ENCODE measurements around the gene PLK3. TPM values are rescaled to one million over a fixed set of nuclear protein-coding genes. Genes with fewer than 3 reads are reported as not detected.
"Not testable (repeated sequence)": the region's sequence is repeated elsewhere in the genome, so short reads cannot be mapped to it uniquely, and the experiment has no call there.

The PLK3 gene
- total RNA-seq, 2 donors from 2014 or later: 20.8 to 29.7 TPM

DNA sequence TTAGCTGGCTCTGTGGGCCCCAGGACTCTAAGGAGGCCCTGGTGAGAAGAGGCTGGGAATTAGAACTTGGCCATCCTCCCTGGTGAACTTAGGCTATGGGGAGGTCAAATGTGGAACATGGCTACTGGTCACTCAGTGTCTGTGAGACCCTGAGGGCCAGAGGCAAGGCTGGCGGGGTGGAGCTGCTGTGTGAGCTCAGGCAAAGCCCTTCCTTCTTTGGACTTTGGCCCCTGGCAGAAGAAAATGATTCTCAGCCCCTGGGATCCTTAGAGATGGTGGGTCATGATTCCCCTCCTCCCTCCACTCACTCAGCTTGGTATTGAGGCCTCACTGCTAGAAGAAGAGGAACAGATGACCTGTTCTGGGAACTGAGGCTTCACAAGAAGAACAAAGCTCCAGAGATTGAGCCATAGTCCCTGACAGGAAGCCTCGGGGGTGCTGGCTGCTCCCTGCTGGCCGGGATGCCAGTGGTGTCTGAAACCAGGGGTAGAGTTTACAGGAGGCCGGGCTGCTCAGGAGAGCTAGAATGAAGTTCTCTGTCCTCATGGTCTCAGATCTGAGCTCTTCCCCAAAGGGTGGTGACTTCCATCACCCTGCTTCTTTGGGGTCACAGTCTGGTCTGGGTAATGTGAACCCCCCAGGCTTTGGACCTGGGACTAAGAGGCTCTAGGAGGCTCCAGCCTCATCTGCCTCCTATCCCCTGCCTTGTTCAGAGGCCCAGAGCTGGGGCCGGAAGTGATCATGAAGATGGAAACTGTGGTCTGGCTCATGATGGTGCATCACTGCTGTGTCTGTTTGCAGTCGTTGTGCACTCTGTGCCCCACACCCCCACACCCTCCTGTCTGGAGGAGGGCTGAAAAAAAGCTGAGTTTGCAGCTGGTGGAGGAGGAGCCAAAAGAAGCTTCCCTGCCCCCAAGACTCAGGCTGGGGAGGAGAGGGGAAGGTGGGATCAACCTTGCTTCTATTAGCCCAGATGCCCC lies 9.1 kb downstream of the PLK3 start:
- DNase-seq (peak; percentile 47 to 77 (median 59)), ATAC-seq (no peak)
- TF ChIP-seq CTCF (IDR thresholded peaks at IDR 0.05): peak in 1 of 7 experiments; percentile 2
- peak in 2 of 3 donors; percentile 23 to 37 for TF ChIP-seq POLR2A (IDR thresholded peaks at IDR 0.05)
- Histone ChIP-seq H3K9me3 (no peaks in the 10 kb centered on the region), H3K36me3 (replicated peaks in 1 of 2; ENCODE audit: insufficient read depth in 1 of 2, low read depth in 2 of 2) (no peaks in the 10 kb centered on the region), H3K4me1 (peaks cover 72% of the 10 kb centered on the region), H3K4me3 (no peak overlapping the region), H3K27me3 (no peaks in the 10 kb centered on the region), H3K27ac (peak overlapping the region; percentile 91 to 99 (median 98))
- intact Hi-C loops (cut with DNase I): no loop called here
- 40 to 61% methylated on average over 3 to 6 of the region's 6 CpGs for WGBS, 2 donors

GRCh38 chr1:44810101-44810761 lies 10.1 kb downstream of the PLK3 start:
- peaks cover 82% of the 10 kb centered on the region for H3K4me1 ChIP-seq

DNA sequence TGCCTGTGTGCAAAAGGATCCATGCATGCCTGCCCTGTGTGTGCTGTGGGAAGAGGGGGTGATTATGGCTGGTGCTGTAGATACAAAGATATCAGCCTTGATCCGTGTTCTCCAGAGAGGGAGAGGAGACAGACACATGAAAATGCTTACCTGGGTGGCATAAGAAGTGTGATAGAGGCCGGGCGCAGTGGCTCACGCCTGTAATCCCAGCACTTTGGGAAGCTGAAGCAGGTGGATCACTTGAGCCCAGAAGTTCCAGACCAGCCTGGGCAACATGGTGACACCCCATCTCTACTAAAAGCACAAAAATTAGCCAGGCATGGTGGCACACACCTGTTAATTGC lies 10.6 kb downstream of the PLK3 start:
- H3K4me3 ChIP-seq; H3K9me3 ChIP-seq; H3K27me3 ChIP-seq; intact Hi-C loops (cut with DNase I); ATAC-seq; H3K36me3 ChIP-seq (replicated peaks in 1 of 2; ENCODE audit: insufficient read depth in 1 of 2, low read depth in 2 of 2): not testable (repeated sequence)
- 83 to 88% methylated on average over 4 of the region's 4 CpGs for WGBS, 2 donors
- peak in 2 of 4 donors; percentile 3 to 8 for DNase-seq
- Histone ChIP-seq H3K27ac (peak overlapping the region; percentile 91 to 99 (median 98)), H3K4me1 (peaks cover 79% of the 10 kb centered on the region)

More at GRCh38 chr1:44810101-44810761, 10.1 kb downstream of the PLK3 start:
- peak overlapping the region; percentile 91 to 99 (median 98) for H3K27ac ChIP-seq
- DNase-seq: peak; percentile 74 to 93 (median 78)
- intact Hi-C loops (cut with DNase I): no loop called here
- TF ChIP-seq CTCF (IDR thresholded peaks at IDR 0.05) (no peak), POLR2A (IDR thresholded peaks at IDR 0.05) (no peak)
- H3K27me3 ChIP-seq: no peaks in the 10 kb centered on the region
- no peak for ATAC-seq
- H3K9me3 ChIP-seq: no peaks in the 10 kb centered on the region
- 35 to 53% methylated on average over 10 to 12 of the region's 12 CpGs for WGBS, 2 donors
- H3K36me3 ChIP-seq (replicated peaks in 1 of 2; ENCODE audit: insufficient read depth in 1 of 2, low read depth in 2 of 2): no peaks in the 10 kb centered on the region
- H3K4me3 ChIP-seq: no peak overlapping the region

DNA sequence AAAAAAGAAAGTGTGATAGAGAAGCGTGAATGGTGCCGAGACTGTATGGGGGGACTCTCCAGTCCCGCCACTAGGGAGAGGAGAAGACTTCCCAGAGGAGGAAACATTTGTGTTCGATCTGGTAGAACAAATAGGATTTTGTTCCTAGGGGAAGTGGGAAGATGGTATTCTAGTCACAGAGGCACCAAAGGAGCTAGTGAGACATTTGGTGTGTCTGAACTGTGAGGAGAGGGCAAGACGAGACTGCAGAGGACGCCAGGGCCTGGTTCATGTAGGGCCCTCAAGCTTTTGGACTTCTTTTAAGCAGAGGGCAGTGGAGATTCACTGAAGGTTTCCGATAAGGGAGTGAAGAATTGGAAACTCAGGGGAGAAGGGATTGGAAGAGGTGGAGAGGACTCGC lies 11.1 kb downstream of the PLK3 start:
- Histone ChIP-seq H3K9me3 (no peaks in the 10 kb centered on the region), H3K27ac (peak overlapping the region in 1 of 4 donors; percentile 91), H3K27me3 (no peaks in the 10 kb centered on the region), H3K36me3 (replicated peaks in 1 of 2; ENCODE audit: insufficient read depth in 1 of 2, low read depth in 2 of 2) (no peaks in the 10 kb centered on the region), H3K4me1 (peaks cover 74% of the 10 kb centered on the region), H3K4me3 (no peak overlapping the region)
- TF ChIP-seq CTCF (IDR thresholded peaks at IDR 0.05) (no peak), POLR2A (IDR thresholded peaks at IDR 0.05) (no peak)
- peak in 2 of 4 donors; percentile 4 to 8 for DNase-seq
- no peak for ATAC-seq
- intact Hi-C loops (cut with DNase I): no loop called here
- WGBS, 2 donors: 79 to 84% methylated on average over 8 of the region's 8 CpGs

All from body of pancreas (tissue), 4 donors.